Smooth muscle cell (in vitro differentiated cells): ENCODE data around the gene CHTF18. TPM values are rescaled to one million over a fixed set of nuclear protein-coding genes. Genes with fewer than 3 reads are reported as not detected.

Experiments used
- DNase-seq: peaks from one replicate; lab custom pipeline; 2025; ENCODE audit not compliant: unreplicated experiment; lab: John Stamatoyannopoulos, UW
- H2AFZ ChIP-seq: fragments of 200-600 bp; sonication (generic); 2 replicates; pipeline ENCODE4 v1.6.0; 2016; ENCODE audit warnings: antibody characterized with exemption, low read depth, mild to moderate bottlenecking
- H3F3A ChIP-seq: fragments of 200-600 bp; sonication (generic); 2 replicates; pipeline ENCODE4 v1.6.0; 2017; ENCODE audit warnings: antibody characterized with exemption, low read depth
- H3K27ac ChIP-seq: fragments of 200-600 bp; sonication (generic); 2 replicates; pipeline ENCODE4 v1.5.1; 2016; ENCODE audit warnings: low read depth, mild to moderate bottlenecking
- H3K27me3 ChIP-seq: fragments of 200-600 bp; sonication (generic); 2 replicates; pipeline ENCODE4 v1.6.1; 2016; ENCODE audit warnings: low read depth, mild to moderate bottlenecking
- H3K36me3 ChIP-seq: fragments of 200-600 bp; sonication (generic); 2 replicates; pipeline ENCODE4 v1.5.1; 2016; ENCODE audit warnings: low read depth
- H3K4me1 ChIP-seq: fragments of 200-600 bp; sonication (generic); 2 replicates; pipeline ENCODE4 v1.5.1; 2016; ENCODE audit warnings: low read depth
- H3K4me2 ChIP-seq: fragments of 200-600 bp; sonication (generic); 2 replicates; pipeline ENCODE4 v1.6.0; 2016; ENCODE audit warnings: mild to moderate bottlenecking
- H3K4me3 ChIP-seq: fragments of 200-600 bp; sonication (generic); 2 replicates; pipeline ENCODE4 v1.5.1; 2016; ENCODE audit warnings: mild to moderate bottlenecking
- H3K79me2 ChIP-seq: fragments of 200-600 bp; sonication (generic); 2 replicates; pipeline ENCODE4 v1.6.0; 2016; ENCODE audit warnings: low read depth, mild to moderate bottlenecking
- H3K9ac ChIP-seq: fragments of 200-600 bp; sonication (generic); 2 replicates; pipeline ENCODE4 v1.6.0; 2016; ENCODE audit warnings: low read depth
- H3K9me3 ChIP-seq: fragments of 200-600 bp; sonication (generic); replicated peaks from 2 replicates; pipeline ENCODE4 v1.5.1; 2016; ENCODE audit warnings: low read depth
- H4K20me1 ChIP-seq: fragments of 200-600 bp; sonication (generic); 2 replicates; pipeline ENCODE4 v1.6.0; 2016; ENCODE audit warnings: low read depth
- CTCF ChIP-seq: fragments of 200-600 bp; sonication (generic); IDR thresholded peaks from 2 replicates; pipeline ENCODE4 v1.5.1; 2017; ENCODE audit warnings: borderline replicate concordance, mild to moderate bottlenecking, antibody characterized with exemption; ENCODE audit not compliant: insufficient read depth, poor library complexity, severe bottlenecking
- WGBS: methylation state at CpG from one replicate; pipeline ENCODE4 v1.1.7; 2016; ENCODE audit warnings: low lambda C conversion rate; 5-methylcytosine and 5-hydroxymethylcytosine counted together
- microRNA counts: library from miRNA; unstranded; fragments of <30 nt; microRNA quantifications from one replicate; lab custom pipeline; 2016
- microRNA-seq: library from miRNA; unstranded; fragments of <30 nt; microRNA quantifications from one replicate; pipeline ENCODE4, GENCODE V29; 2016; ENCODE audit warnings: borderline number of aligned reads
- polyA plus RNA-seq: library from polyadenylated mRNA; unstranded; fragments of >200 nt; fragmentation: Nextera tagmentation; extraction: Ambion mirVana; gene quantifications from 2 replicates; pipeline ENCODE4 v1.2.1, GENCODE V29; 2016
- small RNA-seq: library from RNA; depleted of rRNA; stranded (forward); fragments of <200 nt; gene quantifications from one replicate; pipeline ENCODE3, GENCODE V24; 2014
- total RNA-seq: library from RNA; depleted of rRNA; stranded (reverse); fragments of >200 nt; gene quantifications from 2 replicates; pipeline ENCODE4 v1.2.3, GENCODE V29; 2014

Gene CHTF18
- total and polyA plus RNA-seq, 2 experiments from 2014 or later: 27.2 to 33.2 TPM

- Histone ChIP-seq H3K4me1 (no peaks in the 10 kb centered on the region), H2AFZ (no peak overlapping the region), H3K79me2 (no peaks in the 10 kb centered on the region), H3K27ac (no peak overlapping the region), H3K36me3 (no peaks in the 10 kb centered on the region), H4K20me1 (no peaks in the 10 kb centered on the region), H3K9ac (no peak overlapping the region), H3K27me3 (no peaks in the 10 kb centered on the region), H3K4me2 (no peak overlapping the region), H3K4me3 (no peak overlapping the region), H3K9me3 (no peaks in the 10 kb centered on the region), H3F3A (no peaks in the 10 kb centered on the region)
- WGBS: 95% methylated on average over 48 of the region's 48 CpGs
- no peak for DNase-seq
- TF ChIP-seq CTCF: no peak
Measured at GRCh38 chr16:844638-845350, 56.4 kb downstream of the CHTF18 start.

GRCh38 chr16:845351-845745, 56.9 kb downstream of the CHTF18 start:
- Histone ChIP-seq H2AFZ (no peak overlapping the region), H3K4me1 (no peaks in the 10 kb centered on the region), H4K20me1 (no peaks in the 10 kb centered on the region), H3F3A (no peaks in the 10 kb centered on the region), H3K9me3 (no peaks in the 10 kb centered on the region), H3K4me2 (no peak overlapping the region), H3K79me2 (no peaks in the 10 kb centered on the region), H3K36me3 (no peaks in the 10 kb centered on the region), H3K27ac (no peak overlapping the region), H3K27me3 (no peaks in the 10 kb centered on the region), H3K4me3 (no peak overlapping the region), H3K9ac (no peak overlapping the region)
- no peak for DNase-seq
- no peak for TF ChIP-seq CTCF
- 87% methylated on average over 26 of the region's 26 CpGs for WGBS

- Histone ChIP-seq H3K4me2 (no peak overlapping the region), H3K27me3 (no peaks in the 10 kb centered on the region), H3K79me2 (no peaks in the 10 kb centered on the region), H3F3A (no peaks in the 10 kb centered on the region), H4K20me1 (no peaks in the 10 kb centered on the region), H3K4me3 (no peak overlapping the region), H3K9me3 (no peaks in the 10 kb centered on the region), H3K9ac (no peak overlapping the region), H2AFZ (no peak overlapping the region), H3K4me1 (no peaks in the 10 kb centered on the region), H3K27ac (no peak overlapping the region), H3K36me3 (no peaks in the 10 kb centered on the region)
- DNase-seq: no peak
- TF ChIP-seq CTCF: no peak
- WGBS: 87% methylated on average over 10 of the region's 10 CpGs
Measured at GRCh38 chr16:847151-847550, 58.7 kb downstream of the CHTF18 start.

MicroRNA genes within 50 kb of the gene (microRNA counts, 767-probe panel; counts per million panel counts)
- microRNA hsa-miR-662 (lab: Ali Mortazavi, UCI): 183 counts per million

Small RNA genes lying within 50 kb of the gene (microRNA-seq; reads per million reads assigned to microRNA genes)
- gene MIR662: not detected

Small RNA genes lying within 50 kb of the gene (small RNA-seq; reads per million reads assigned to genes)
- not detected for gene MIR662

Other genes with a start within 250 kb of the CHTF18 start
- not detected in 2 replicates for gene PRR35, start 228.2 kb upstream of the CHTF18 start, total RNA-seq
- not detected in 2 replicates for gene PRR35, start 228.2 kb upstream of the CHTF18 start, polyA plus RNA-seq
- 0.18 and 0.63 TPM in 2 replicates for gene NHLRC4, start 221.6 kb upstream of the CHTF18 start, total RNA-seq
- gene NHLRC4, start 221.6 kb upstream of the CHTF18 start, polyA plus RNA-seq: 0.85 and 2.6 TPM in 2 replicates
- 21.0 and 30.1 TPM in 2 replicates for gene PIGQ, start 218.7 kb upstream of the CHTF18 start, total RNA-seq
- gene PIGQ, start 218.7 kb upstream of the CHTF18 start, polyA plus RNA-seq: 45.7 and 51.0 TPM in 2 replicates
- 14.7 and 21.2 TPM in 2 replicates for gene RAB40C, start 198.6 kb upstream of the CHTF18 start, total RNA-seq
- 27.0 and 28.3 TPM in 2 replicates for gene RAB40C, start 198.6 kb upstream of the CHTF18 start, polyA plus RNA-seq
- 1.5 TPM in 1 of 2 replicates, not detected in the other for gene WFIKKN1, start 157.6 kb upstream of the CHTF18 start, total RNA-seq
- 0.77 and 0.83 TPM in 2 replicates for gene WFIKKN1, start 157.6 kb upstream of the CHTF18 start, polyA plus RNA-seq
- gene METTL26, start 152.3 kb upstream of the CHTF18 start, total RNA-seq: 134 and 158 TPM in 2 replicates
- gene METTL26, start 152.3 kb upstream of the CHTF18 start, polyA plus RNA-seq: 227 and 238 TPM in 2 replicates
- gene MCRIP2, start 146.8 kb upstream of the CHTF18 start, total RNA-seq: 7.7 and 11.9 TPM in 2 replicates
- gene MCRIP2, start 146.8 kb upstream of the CHTF18 start, polyA plus RNA-seq: 34.7 and 45.8 TPM in 2 replicates
- gene WDR90, start 139.3 kb upstream of the CHTF18 start, total RNA-seq: 6.8 and 8.4 TPM in 2 replicates
- gene WDR90, start 139.3 kb upstream of the CHTF18 start, polyA plus RNA-seq: 10.4 and 24.6 TPM in 2 replicates
- 41.4 and 44.5 TPM in 2 replicates for gene RHOT2, start 120.5 kb upstream of the CHTF18 start, total RNA-seq
- gene RHOT2, start 120.5 kb upstream of the CHTF18 start, polyA plus RNA-seq: 148 and 152 TPM in 2 replicates
- 2.7 and 4.5 TPM in 2 replicates for gene RHBDL1, start 112.9 kb upstream of the CHTF18 start, total RNA-seq
- gene RHBDL1, start 112.9 kb upstream of the CHTF18 start, polyA plus RNA-seq: 2.6 and 3.7 TPM in 2 replicates
- 93.4 and 99.0 TPM in 2 replicates for gene STUB1, start 108.2 kb upstream of the CHTF18 start, total RNA-seq
- 196 and 212 TPM in 2 replicates for gene STUB1, start 108.2 kb upstream of the CHTF18 start, polyA plus RNA-seq
- 42.9 and 47.9 TPM in 2 replicates for gene JMJD8, start 104.3 kb upstream of the CHTF18 start, total RNA-seq
- gene JMJD8, start 104.3 kb upstream of the CHTF18 start, polyA plus RNA-seq: 92.5 and 95.1 TPM in 2 replicates
- 4.7 and 10.6 TPM in 2 replicates for gene WDR24, start 98.2 kb upstream of the CHTF18 start, total RNA-seq
- gene WDR24, start 98.2 kb upstream of the CHTF18 start, polyA plus RNA-seq: 19.3 and 22.2 TPM in 2 replicates
- 0.76 TPM in 1 of 2 replicates, not detected in the other for gene FBXL16, start 82.8 kb upstream of the CHTF18 start, total RNA-seq
- gene FBXL16, start 82.8 kb upstream of the CHTF18 start, polyA plus RNA-seq: 0.17 TPM in 1 of 2 replicates, not detected in the other
- 30.6 and 39.6 TPM in 2 replicates for gene METRN, start 73.5 kb upstream of the CHTF18 start, total RNA-seq
- 170 and 193 TPM in 2 replicates for gene METRN, start 73.5 kb upstream of the CHTF18 start, polyA plus RNA-seq
- 11.9 and 15.6 TPM in 2 replicates for gene ANTKMT, start 67.5 kb upstream of the CHTF18 start, total RNA-seq
- 39.8 and 40.9 TPM in 2 replicates for gene ANTKMT, start 67.5 kb upstream of the CHTF18 start, polyA plus RNA-seq
- gene CCDC78, start 62.2 kb upstream of the CHTF18 start, total RNA-seq: 2.8 TPM in 1 of 2 replicates, not detected in the other
- 3.4 and 4.7 TPM in 2 replicates for gene CCDC78, start 62.2 kb upstream of the CHTF18 start, polyA plus RNA-seq
- gene HAGHL, start 61.5 kb upstream of the CHTF18 start, total RNA-seq: 3.2 and 15.4 TPM in 2 replicates
- 23.1 and 24.6 TPM in 2 replicates for gene HAGHL, start 61.5 kb upstream of the CHTF18 start, polyA plus RNA-seq
- 19.7 and 33.5 TPM in 2 replicates for gene CIAO3, start 47.6 kb upstream of the CHTF18 start, total RNA-seq
- gene CIAO3, start 47.6 kb upstream of the CHTF18 start, polyA plus RNA-seq: 35.6 and 39.6 TPM in 2 replicates
- 0.18 and 3.7 TPM in 2 replicates for gene MSLN, start 27.9 kb upstream of the CHTF18 start, total RNA-seq
- 0.26 and 1.2 TPM in 2 replicates for gene MSLN, start 27.9 kb upstream of the CHTF18 start, polyA plus RNA-seq
- 7.8 and 20.8 TPM in 2 replicates for gene RPUSD1, start 239 bp upstream of the CHTF18 start, total RNA-seq
- gene RPUSD1, start 239 bp upstream of the CHTF18 start, polyA plus RNA-seq: 20.8 and 27.4 TPM in 2 replicates
- not detected in 2 replicates for gene GNG13, start 12.1 kb downstream of the CHTF18 start, total RNA-seq
- not detected in 2 replicates for gene GNG13, start 12.1 kb downstream of the CHTF18 start, polyA plus RNA-seq
- gene LMF1, start 182.4 kb downstream of the CHTF18 start, total RNA-seq: 17.1 and 25.3 TPM in 2 replicates
- gene LMF1, start 182.4 kb downstream of the CHTF18 start, polyA plus RNA-seq: 29.8 and 33.2 TPM in 2 replicates
- gene SOX8, start 193.2 kb downstream of the CHTF18 start, total RNA-seq: 1.8 and 4.2 TPM in 2 replicates
- 2.9 and 3.5 TPM in 2 replicates for gene SOX8, start 193.2 kb downstream of the CHTF18 start, polyA plus RNA-seq